H9 (cell line): ENCODE results near the gene KCNJ1. TPM values are rescaled to one million over a fixed set of nuclear protein-coding genes. Genes with fewer than 3 reads are reported as not detected.

Experiments used
- DNase-seq: peaks from one replicate; pipeline ENCODE4 v3.0.0-alpha.2; 2017
- H2AFZ ChIP-seq: one replicate; pipeline ENCODE4 v1.6.1; 2013; ENCODE audit warnings: mild to moderate bottlenecking, low read length, control low read depth, moderate library complexity
- H2AK5ac ChIP-seq: 2 replicates; pipeline ENCODE4 v1.6.1; 2013; ENCODE audit warnings: low read length, control low read depth, mixed read lengths; ENCODE audit not compliant: insufficient read length
- H2BK120ac ChIP-seq: one replicate; pipeline ENCODE4 v1.6.1; 2013; ENCODE audit warnings: low read depth, mild to moderate bottlenecking, low read length, control low read depth, inconsistent platforms; ENCODE audit not compliant: poor library complexity, severe bottlenecking
- H2BK12ac ChIP-seq: 2 replicates; pipeline ENCODE4 v1.6.1; 2013; ENCODE audit warnings: low read length, control low read depth, mixed read lengths, low read depth; ENCODE audit not compliant: insufficient read length
- H2BK15ac ChIP-seq: 2 replicates; pipeline ENCODE4 v1.6.1; 2013; ENCODE audit warnings: low read depth, low read length, control low read depth
- H2BK20ac ChIP-seq: one replicate; pipeline ENCODE4 v1.6.1; 2013; ENCODE audit warnings: low read depth, mild to moderate bottlenecking, low read length, control low read depth, inconsistent platforms; ENCODE audit not compliant: poor library complexity, severe bottlenecking
- H2BK5ac ChIP-seq: 2 replicates; pipeline ENCODE4 v1.6.1; 2013; ENCODE audit warnings: low read length, control low read depth, mixed read lengths; ENCODE audit not compliant: insufficient read length
- H3K14ac ChIP-seq: 2 replicates; pipeline ENCODE4 v1.6.1; 2013; ENCODE audit warnings: low read length, control low read depth; ENCODE audit not compliant: insufficient read depth
- H3K18ac ChIP-seq: 2 replicates; pipeline ENCODE4 v1.6.1; 2013; ENCODE audit warnings: low read depth, mild to moderate bottlenecking, mixed read lengths, low read length, control low read depth; ENCODE audit not compliant: insufficient read length
- H3K23ac ChIP-seq: 2 replicates; pipeline ENCODE4 v1.6.1; 2013; ENCODE audit warnings: low read length, control low read depth, mixed read lengths, low read depth; ENCODE audit not compliant: insufficient read length
- H3K23me2 ChIP-seq: 2 replicates; pipeline ENCODE4 v1.6.1; 2013; ENCODE audit warnings: low read depth, mild to moderate bottlenecking, mixed read lengths, low read length, control low read depth; ENCODE audit not compliant: insufficient read length, poor library complexity, severe bottlenecking
- H3K27ac ChIP-seq: 2 replicates; pipeline ENCODE4 v1.5.1; 2013; ENCODE audit warnings: low read length, control low read depth, mixed read lengths, low read depth; ENCODE audit not compliant: insufficient read length
- H3K27me3 ChIP-seq: 2 replicates; pipeline ENCODE4 v1.6.1; 2013; ENCODE audit warnings: low read length, control low read depth, inconsistent platforms; ENCODE audit not compliant: insufficient read depth
- H3K4ac ChIP-seq: 2 replicates; pipeline ENCODE4 v1.6.1; 2013; ENCODE audit warnings: low read depth, mild to moderate bottlenecking, control low read depth, inconsistent platforms, low read length, moderate library complexity
- H3K4me1 ChIP-seq: 2 replicates; pipeline ENCODE4 v1.6.1; 2013; ENCODE audit warnings: low read length, control low read depth, inconsistent platforms; ENCODE audit not compliant: insufficient read depth
- H3K4me2 ChIP-seq: 2 replicates; pipeline ENCODE4 v1.6.1; 2013; ENCODE audit warnings: low read length, control low read depth, mixed read lengths; ENCODE audit not compliant: insufficient read length, insufficient read depth
- H3K56ac ChIP-seq: 2 replicates; pipeline ENCODE4 v1.6.1; 2013; ENCODE audit warnings: low read depth, mild to moderate bottlenecking, mixed read lengths, low read length, control low read depth; ENCODE audit not compliant: insufficient read length
- H3K79me1 ChIP-seq: 2 replicates; pipeline ENCODE4 v1.6.1; 2013; ENCODE audit warnings: low read depth, mild to moderate bottlenecking, moderate library complexity, low read length, control low read depth, inconsistent platforms; ENCODE audit not compliant: insufficient read depth, poor library complexity, severe bottlenecking
- H3K79me2 ChIP-seq: 2 replicates; pipeline ENCODE4 v1.6.1; 2013; ENCODE audit warnings: low read length, control low read depth, inconsistent platforms; ENCODE audit not compliant: insufficient read depth
- H3K9ac ChIP-seq: 2 replicates; pipeline ENCODE4 v1.6.1; 2013; ENCODE audit warnings: low read length, control low read depth, mixed read lengths; ENCODE audit not compliant: insufficient read length; ENCODE audit errors: extremely low read depth
- H3K9me3 ChIP-seq: one replicate; pipeline ENCODE4 v1.6.1; 2013; ENCODE audit warnings: low read depth, low read length, inconsistent platforms; ENCODE audit not compliant: control insufficient read depth
- H3T11ph ChIP-seq: one replicate; pipeline ENCODE4 v1.6.1; 2013; ENCODE audit warnings: mild to moderate bottlenecking, low read length, control low read depth, inconsistent platforms
- H4K20me1 ChIP-seq: one replicate; pipeline ENCODE4 v1.6.1; 2013; ENCODE audit not compliant: control insufficient read depth, insufficient read length, insufficient read depth
- H4K5ac ChIP-seq: 2 replicates; pipeline ENCODE4 v1.6.1; 2013; ENCODE audit warnings: low read depth, mild to moderate bottlenecking, mixed read lengths, low read length, control low read depth; ENCODE audit not compliant: insufficient read length
- H4K8ac ChIP-seq: replicated peaks from 2 replicates; pipeline ENCODE4 v1.6.1; 2013; ENCODE audit warnings: low read length, control low read depth, mixed read lengths, low read depth; ENCODE audit not compliant: insufficient read length
- H4K91ac ChIP-seq: 2 replicates; pipeline ENCODE4 v1.6.1; 2013; ENCODE audit warnings: low read depth, mild to moderate bottlenecking, moderate library complexity, mixed read lengths, low read length, control low read depth; ENCODE audit not compliant: insufficient read length
- H3K27ac Mint-ChIP-seq, 3 experiments: 2 replicates in 2 of 3; 3 replicates in 1 of 3; pipeline ENCODE4 v1.8.0; 2020 to 2021; ENCODE audit warnings: mixed read lengths in 3 of 3, mild to moderate bottlenecking in 1 of 3, moderate library complexity in 1 of 3
- H3K27me3 Mint-ChIP-seq: 2 replicates; pipeline ENCODE4 v1.8.0; 2021; ENCODE audit warnings: low read depth, mild to moderate bottlenecking, moderate library complexity, mixed read lengths
- H3K36me3 Mint-ChIP-seq, 3 experiments: 2 replicates in 2 of 3; 3 replicates in 1 of 3; pipeline ENCODE4 v1.8.0; 2020 to 2021; ENCODE audit warnings: low read depth in 3 of 3, mixed read lengths in 3 of 3; ENCODE audit not compliant: insufficient read depth in 1 of 3
- H3K4me1 Mint-ChIP-seq, 2 experiments: 2 replicates each; pipeline ENCODE4 v1.8.0; 2020; ENCODE audit warnings: mixed read lengths in 2 of 2
- H3K4me3 Mint-ChIP-seq, 2 experiments: 2 replicates in 1 of 2; 3 replicates in 1 of 2; pipeline ENCODE4 v1.8.0; 2020 to 2021; ENCODE audit warnings: mild to moderate bottlenecking in 2 of 2, mixed read lengths in 2 of 2, moderate library complexity in 1 of 2
- H3K9me3 Mint-ChIP-seq, 2 experiments: 2 replicates in 1 of 2; 3 replicates in 1 of 2; pipeline ENCODE4 v1.8.0; 2020; ENCODE audit warnings: mild to moderate bottlenecking in 2 of 2, mixed read lengths in 2 of 2, moderate library complexity in 1 of 2
- WGBS: extraction: QIAGEN DNeasy Blood & Tissue Kit; methylation state at CpG from one replicate; pipeline ENCODE4 v1.1.7; 2013; ENCODE audit warnings: missing lambda C conversion rate, low lambda C conversion rate, mixed read lengths; ENCODE audit not compliant: insufficient read length; ENCODE audit errors: extremely low coverage; 5-methylcytosine and 5-hydroxymethylcytosine counted together
- total RNA-seq: library from RNA; stranded (reverse); gene quantifications from 2 replicates; pipeline ENCODE4 v1.2.1, GENCODE V29; 2021
- TF ChIP-seq, protein P1 (sequence below): fragments of 200-600 bp; sonication (generic); conservative IDR thresholded peaks from 3 replicates; pipeline ENCODE4 v1.8.0; 2021; ENCODE audit warnings: antibody characterized with exemption, mild to moderate bottlenecking

The KCNJ1 gene
- total RNA-seq, 1 experiment from 2014 or later, result not detected

DNA sequence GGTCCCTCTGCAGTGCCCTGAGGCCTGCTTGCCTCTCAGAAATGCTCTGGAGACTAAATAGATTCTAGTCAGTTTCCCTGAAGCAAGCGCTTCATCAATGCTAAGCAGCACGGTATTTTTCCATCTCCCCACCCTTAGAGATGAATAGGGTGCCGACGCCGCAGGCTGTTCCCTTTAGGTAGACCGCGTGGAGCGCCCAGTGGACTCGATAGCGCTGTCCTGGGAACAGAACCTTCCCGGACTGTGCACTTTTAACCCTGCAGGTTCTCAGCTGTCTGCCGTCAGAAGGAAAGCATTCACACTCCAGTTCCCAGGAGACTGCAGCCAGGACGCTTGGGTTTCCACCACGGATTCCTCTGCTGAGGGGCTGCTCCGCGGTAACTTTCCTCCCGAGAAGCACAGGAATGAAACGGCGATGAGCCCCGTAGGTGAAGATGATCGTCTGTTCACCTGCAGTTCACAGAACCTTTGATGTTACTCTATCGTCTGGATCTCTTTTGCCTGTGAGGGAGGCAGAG is 9.1 kb upstream of the KCNJ1 start:
- peaks cover 56% of the 10 kb centered on the region for H3K27me3 Mint-ChIP-seq

More for the DNA sequence above, 9.1 kb upstream of the KCNJ1 start:
- Histone ChIP-seq H3K27me3 (no peaks in the 10 kb centered on the region; the same call in 1 of the 2 replicates), H3K9ac (no peak overlapping the region), H3K9me3 (no peaks in the 10 kb centered on the region), H3K4me2 (no peak overlapping the region), H4K20me1 (no peaks in the 10 kb centered on the region), H2AK5ac (no peak overlapping the region), H2BK15ac (no peak overlapping the region), H3K79me2 (no peaks in the 10 kb centered on the region), H3K4me1 (peaks cover 10% of the 10 kb centered on the region), H2AFZ (no peak overlapping the region), H3K4ac (no peak overlapping the region), H3K23me2 (peaks cover 3% of the 10 kb centered on the region), H3K56ac (no peak overlapping the region), H3K23ac (no peak overlapping the region), H2BK120ac (no peak overlapping the region), H2BK5ac (no peak overlapping the region), H3K14ac (no peak overlapping the region), H4K5ac (no peak overlapping the region), H2BK12ac (no peak overlapping the region), H3K79me1 (no peaks in the 10 kb centered on the region), H4K8ac (no peak overlapping the region), H2BK20ac (no peak overlapping the region), H3K18ac (no peak overlapping the region), H4K91ac (no peak overlapping the region), H3K27ac (no peak overlapping the region), H3T11ph (no peak overlapping the region)
- no peaks in the 10 kb centered on the region; a peak in 2 of 7 replicates for H3K36me3 Mint-ChIP-seq
- H3K4me3 Mint-ChIP-seq, result no peak overlapping the region
- WGBS, result no CpG with 5 or more reads among the region's 22 CpGs
- no peaks in the 10 kb centered on the region; a peak in 1 of 5 replicates for H3K9me3 Mint-ChIP-seq
- TF ChIP-seq, protein P1, sequence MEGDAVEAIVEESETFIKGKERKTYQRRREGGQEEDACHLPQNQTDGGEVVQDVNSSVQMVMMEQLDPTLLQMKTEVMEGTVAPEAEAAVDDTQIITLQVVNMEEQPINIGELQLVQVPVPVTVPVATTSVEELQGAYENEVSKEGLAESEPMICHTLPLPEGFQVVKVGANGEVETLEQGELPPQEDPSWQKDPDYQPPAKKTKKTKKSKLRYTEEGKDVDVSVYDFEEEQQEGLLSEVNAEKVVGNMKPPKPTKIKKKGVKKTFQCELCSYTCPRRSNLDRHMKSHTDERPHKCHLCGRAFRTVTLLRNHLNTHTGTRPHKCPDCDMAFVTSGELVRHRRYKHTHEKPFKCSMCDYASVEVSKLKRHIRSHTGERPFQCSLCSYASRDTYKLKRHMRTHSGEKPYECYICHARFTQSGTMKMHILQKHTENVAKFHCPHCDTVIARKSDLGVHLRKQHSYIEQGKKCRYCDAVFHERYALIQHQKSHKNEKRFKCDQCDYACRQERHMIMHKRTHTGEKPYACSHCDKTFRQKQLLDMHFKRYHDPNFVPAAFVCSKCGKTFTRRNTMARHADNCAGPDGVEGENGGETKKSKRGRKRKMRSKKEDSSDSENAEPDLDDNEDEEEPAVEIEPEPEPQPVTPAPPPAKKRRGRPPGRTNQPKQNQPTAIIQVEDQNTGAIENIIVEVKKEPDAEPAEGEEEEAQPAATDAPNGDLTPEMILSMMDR, result no peak
- no peak for DNase-seq
- peaks cover 30 to 33% of the 10 kb centered on the region in 2 experiments for H3K4me1 Mint-ChIP-seq
- H3K27ac Mint-ChIP-seq, result no peak overlapping the region
